ENCODE data around the gene TNFAIP8L1. TPM values are rescaled to one million over a fixed set of nuclear protein-coding genes. Genes with fewer than 3 reads are reported as not detected.

TNFAIP8L1 gene
- total and polyA plus RNA-seq, 10 donors: 12.5 to 39.8 (median 27.1) TPM

GRCh38 chr19:4641132-4641531, 1.8 kb downstream of the TNFAIP8L1 start:
- intact Hi-C loops (cut with DNase I; ENCODE audit: low total_unique reads): no loop called here
- H3K27me3 ChIP-seq (replicated peaks in 1 of 7): no peaks in the 10 kb centered on the region
- TF ChIP-seq POLR2AphosphoS5 (IDR thresholded peaks at IDR 0.05) (no peak), POLR2A (IDR thresholded peaks at IDR 0.05) (no peak), CTCF (IDR thresholded peaks at IDR 0.05 in 8 of 11, conservative IDR thresholded peaks at IDR 0.05 in 3 of 11) (no peak)
- DNase-seq: no peak
- H3K9me3 ChIP-seq: no peaks in the 10 kb centered on the region
- H3K27ac ChIP-seq: peak overlapping the region in 4 of 8 donors; percentile 85 to 90 (median 88)
- H3K36me3 ChIP-seq: peaks cover 0 to 14% (median 0%) of the 10 kb centered on the region in 6 donors
- H3K4me3 ChIP-seq: peak overlapping the region in 6 of 8 donors; percentile 82 to 97 (median 88)
- peaks cover 13 to 87% (median 62%) of the 10 kb centered on the region in 6 donors for H3K4me1 ChIP-seq
- 63 to 81% (median 77%) methylated on average over 12 to 14 of the region's 14 CpGs for WGBS, 5 donors

DNA sequence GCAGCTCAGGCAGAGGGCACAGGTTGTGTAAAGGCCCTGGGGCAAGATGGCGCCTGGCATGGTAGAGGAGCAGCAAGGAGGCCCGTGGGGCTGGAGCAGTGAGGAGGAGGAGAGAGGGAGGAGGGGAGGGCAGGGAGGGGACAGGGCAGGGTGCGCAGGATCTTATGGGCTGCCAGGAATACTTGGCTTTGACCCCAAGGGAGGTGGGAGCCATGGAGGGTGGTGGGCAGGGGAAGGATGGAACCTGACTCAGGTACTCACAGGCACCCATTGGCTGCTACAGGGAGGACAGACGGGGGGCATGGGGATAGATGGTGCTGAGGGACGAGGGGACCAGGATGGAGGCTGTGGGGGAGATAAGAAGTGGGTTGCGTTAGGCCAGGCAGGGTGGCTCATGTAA, 3.3 kb downstream of the TNFAIP8L1 start:
- Histone ChIP-seq H3K9me3 (no peaks in the 10 kb centered on the region), H3K27me3 (replicated peaks in 1 of 7) (no peaks in the 10 kb centered on the region), H3K36me3 (peaks cover 0 to 18% (median 0%) of the 10 kb centered on the region in 6 donors), H3K27ac (peak overlapping the region in 1 of 8 donors; percentile 30), H3K4me1 (peaks cover 13 to 87% (median 53%) of the 10 kb centered on the region in 6 donors), H3K4me3 (no peak overlapping the region)
- 82 to 93% (median 86%) methylated on average over 6 of the region's 6 CpGs for WGBS, 5 donors
- DNase-seq: no peak
- TF ChIP-seq POLR2AphosphoS5 (IDR thresholded peaks at IDR 0.05): no peak
- TF ChIP-seq POLR2A (IDR thresholded peaks at IDR 0.05): no peak
- no peak for TF ChIP-seq CTCF (IDR thresholded peaks at IDR 0.05 in 8 of 11, conservative IDR thresholded peaks at IDR 0.05 in 3 of 11)
- intact Hi-C loops (cut with DNase I; ENCODE audit: low total_unique reads): no loop called here

DNA sequence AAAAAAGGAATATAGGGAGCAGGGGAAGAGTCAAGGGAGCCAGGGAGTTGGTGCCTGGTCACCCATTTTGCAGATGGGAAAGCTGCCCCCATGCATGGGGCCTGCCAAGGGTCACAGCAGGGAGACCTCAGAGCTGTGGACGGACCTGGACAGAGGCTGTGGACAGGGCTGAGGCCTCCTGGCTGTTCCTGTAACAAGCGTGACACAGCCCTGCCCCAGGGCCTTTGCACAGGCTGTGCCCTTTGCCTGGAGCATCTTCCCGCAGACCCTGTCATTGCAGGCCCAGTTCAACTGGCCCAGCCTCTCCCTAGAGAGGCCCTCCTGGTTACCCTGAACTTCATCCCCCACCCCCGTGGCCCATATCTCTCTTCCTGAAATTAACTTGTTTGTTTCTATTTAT, 6.4 kb downstream of the TNFAIP8L1 start:
- WGBS, 5 donors: 79 to 91% (median 88%) methylated on average over 4 of the region's 4 CpGs

More for the DNA sequence above, 6.4 kb downstream of the TNFAIP8L1 start:
- Histone ChIP-seq H3K9me3 (no peaks in the 10 kb centered on the region), H3K4me1 (peaks cover 8 to 90% (median 54%) of the 10 kb centered on the region in 6 donors), H3K4me3 (no peak overlapping the region), H3K27ac (peak overlapping the region in 2 of 8 donors; percentile 40 to 77), H3K27me3 (replicated peaks in 1 of 7) (no peaks in the 10 kb centered on the region), H3K36me3 (peaks cover 0 to 22% (median 0%) of the 10 kb centered on the region in 6 donors)
- no peak for DNase-seq
- TF ChIP-seq CTCF (IDR thresholded peaks at IDR 0.05 in 8 of 11, conservative IDR thresholded peaks at IDR 0.05 in 3 of 11): no peak
- no peak for TF ChIP-seq POLR2A (IDR thresholded peaks at IDR 0.05)
- TF ChIP-seq POLR2AphosphoS5 (IDR thresholded peaks at IDR 0.05): peak in 2 of 3 donors; percentile 15
- intact Hi-C loops (cut with DNase I; ENCODE audit: low total_unique reads): no loop called here

Measured in spleen (tissue), 11 donors.